GM19035 (cell line): ENCODE results near the gene PM20D2.
A peak's percentile ranks its signal among the peaks of the same experiment; 100 is the strongest.
"Not testable (repeated sequence)": the region's sequence is repeated elsewhere in the genome, so short reads cannot be mapped to it uniquely, and the experiment has no call there.

Source experiments
- ATAC-seq: cut with Tn5 transposase; IDR thresholded peaks from one replicate; pipeline ENCODE4 v1.9.1; 2021; ENCODE audit not compliant: unreplicated experiment

Gene PM20D2, protein sequence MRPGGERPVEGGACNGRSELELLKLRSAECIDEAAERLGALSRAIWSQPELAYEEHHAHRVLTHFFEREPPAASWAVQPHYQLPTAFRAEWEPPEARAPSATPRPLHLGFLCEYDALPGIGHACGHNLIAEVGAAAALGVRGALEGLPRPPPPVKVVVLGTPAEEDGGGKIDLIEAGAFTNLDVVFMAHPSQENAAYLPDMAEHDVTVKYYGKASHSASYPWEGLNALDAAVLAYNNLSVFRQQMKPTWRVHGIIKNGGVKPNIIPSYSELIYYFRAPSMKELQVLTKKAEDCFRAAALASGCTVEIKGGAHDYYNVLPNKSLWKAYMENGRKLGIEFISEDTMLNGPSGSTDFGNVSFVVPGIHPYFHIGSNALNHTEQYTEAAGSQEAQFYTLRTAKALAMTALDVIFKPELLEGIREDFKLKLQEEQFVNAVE

DNA sequence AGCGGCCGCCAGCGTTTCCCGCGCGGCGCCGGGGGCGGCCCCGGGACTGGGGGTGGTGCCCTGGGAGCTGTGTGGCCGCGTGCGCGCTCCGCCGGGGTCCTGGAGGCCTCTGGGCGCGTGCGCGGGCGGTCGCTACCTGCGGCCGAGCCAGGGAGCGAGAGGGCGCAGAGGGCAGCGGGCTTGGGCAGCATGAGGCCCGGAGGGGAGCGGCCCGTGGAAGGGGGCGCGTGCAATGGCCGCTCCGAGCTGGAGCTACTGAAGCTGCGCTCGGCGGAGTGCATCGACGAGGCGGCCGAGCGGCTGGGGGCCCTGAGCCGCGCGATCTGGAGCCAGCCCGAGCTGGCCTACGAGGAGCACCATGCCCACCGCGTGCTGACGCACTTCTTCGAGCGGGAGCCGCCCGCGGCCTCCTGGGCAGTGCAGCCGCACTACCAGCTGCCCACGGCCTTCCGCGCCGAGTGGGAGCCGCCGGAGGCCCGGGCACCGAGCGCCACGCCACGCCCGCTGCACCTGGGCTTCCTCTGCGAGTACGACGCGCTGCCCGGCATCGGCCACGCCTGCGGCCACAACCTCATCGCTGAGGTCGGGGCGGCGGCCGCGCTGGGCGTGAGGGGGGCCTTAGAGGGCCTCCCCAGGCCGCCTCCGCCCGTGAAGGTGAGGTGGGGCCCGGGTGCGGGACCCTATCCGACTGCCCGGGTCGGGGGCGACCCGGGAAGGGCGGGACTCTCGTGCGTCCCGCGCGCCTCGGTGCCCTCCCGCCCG lies at the start of gene PM20D2:
Gene PM20D2, plus strand, starts transcription at position 100 of the 762 bp plus-strand sequence. Its CDS starts 90 bp downstream, at position 190.
- peak; percentile 63 for ATAC-seq

DNA sequence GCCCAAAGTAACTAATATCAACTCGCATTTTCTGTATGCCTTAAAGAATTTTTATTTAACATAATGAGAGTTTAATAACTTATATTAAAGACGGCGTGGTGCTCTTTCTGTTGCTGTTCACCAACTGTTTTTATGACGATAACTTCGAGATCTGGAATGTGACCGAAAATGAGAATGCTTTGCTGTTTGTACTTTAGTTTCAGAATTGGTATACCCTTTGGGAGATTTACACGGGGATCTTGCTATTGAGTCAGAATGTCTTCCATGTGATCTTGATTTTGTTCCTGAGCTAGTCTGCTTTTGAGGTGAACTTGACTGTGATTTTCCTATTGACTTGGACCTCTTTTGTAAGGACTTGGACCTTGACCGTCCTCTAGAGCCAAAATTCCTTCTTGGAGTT lies 47.4 kb upstream of the PM20D2 start:
- no peak for ATAC-seq

DNA sequence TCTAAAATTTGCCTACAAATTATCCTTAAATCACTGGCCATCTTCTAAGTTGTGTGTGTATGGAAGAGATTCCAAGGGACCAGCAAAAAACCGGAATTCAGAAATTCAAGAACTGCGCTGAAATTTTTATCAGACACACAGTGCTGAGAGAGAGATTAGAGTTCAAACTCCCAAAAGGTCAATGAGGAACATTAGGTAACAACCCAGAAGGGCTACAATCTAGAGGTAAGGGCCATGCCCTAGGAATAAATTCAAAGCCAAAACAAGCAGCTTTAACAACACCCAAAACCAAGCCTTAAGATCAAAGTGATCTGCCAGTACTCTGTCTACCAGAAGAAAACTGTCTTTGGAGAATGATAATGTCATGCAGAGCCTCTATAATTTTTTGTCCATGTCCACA lies 45.7 kb upstream of the PM20D2 start:
- ATAC-seq: no peak

DNA sequence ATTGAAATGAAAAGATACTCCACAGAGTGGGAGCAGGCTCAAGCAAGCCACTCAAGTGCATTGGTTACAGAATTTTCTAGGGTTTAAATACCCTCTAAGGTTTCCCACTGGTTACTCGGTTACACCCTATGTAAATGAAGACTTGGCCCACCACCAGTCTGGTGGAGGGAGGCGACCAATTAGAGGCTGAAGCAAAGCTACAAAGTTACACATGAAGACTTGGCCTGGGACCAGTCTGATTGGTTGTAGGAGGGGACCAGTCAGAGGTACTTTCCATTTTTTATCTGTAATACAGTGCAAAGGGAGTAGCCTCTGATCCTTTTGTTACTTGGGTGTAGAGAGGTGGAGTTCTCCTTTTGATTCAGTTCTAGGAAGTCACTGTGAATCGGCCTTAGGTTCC lies 35.6 kb upstream of the PM20D2 start:
- no peak for ATAC-seq

DNA sequence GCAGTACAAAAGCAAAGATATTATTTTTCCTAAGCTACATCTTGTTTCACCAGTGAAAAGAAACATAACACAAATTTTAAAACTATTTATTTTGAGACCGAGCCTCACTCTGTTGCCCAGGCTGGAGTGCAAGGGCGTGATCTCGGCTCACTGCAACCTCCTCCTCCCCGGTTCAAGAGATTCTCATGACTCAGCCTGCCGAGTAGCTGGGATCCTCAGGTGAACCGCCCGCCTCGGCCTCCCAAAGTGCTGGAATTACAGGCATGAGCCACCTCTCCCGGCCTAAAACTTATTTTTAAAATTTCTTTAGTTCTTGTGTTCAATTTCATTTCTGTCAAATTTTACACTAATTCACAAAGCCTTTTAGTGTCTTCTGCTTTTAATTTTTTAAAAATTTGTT lies 33.9 kb upstream of the PM20D2 start:
- no peak for ATAC-seq

DNA sequence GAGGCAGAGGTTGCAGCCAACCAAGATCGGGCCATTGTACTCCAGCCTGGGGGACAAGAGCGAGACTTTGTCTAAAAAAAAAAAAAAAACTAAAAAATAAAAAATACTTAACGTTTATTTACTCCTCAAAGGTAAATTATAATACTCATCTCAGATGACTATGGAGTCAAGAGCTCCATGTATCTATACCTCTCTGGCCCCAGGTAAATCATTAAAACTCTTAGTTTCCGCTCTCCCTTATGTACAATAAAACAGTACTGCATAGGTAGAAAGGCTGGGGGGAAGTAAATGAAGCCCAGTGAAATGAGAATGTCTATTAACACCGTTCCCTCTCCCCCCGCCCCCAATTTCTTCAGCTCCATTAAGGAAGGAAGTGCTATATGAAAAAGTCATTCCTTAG lies 29.2 kb upstream of the PM20D2 start:
- no peak for ATAC-seq

DNA sequence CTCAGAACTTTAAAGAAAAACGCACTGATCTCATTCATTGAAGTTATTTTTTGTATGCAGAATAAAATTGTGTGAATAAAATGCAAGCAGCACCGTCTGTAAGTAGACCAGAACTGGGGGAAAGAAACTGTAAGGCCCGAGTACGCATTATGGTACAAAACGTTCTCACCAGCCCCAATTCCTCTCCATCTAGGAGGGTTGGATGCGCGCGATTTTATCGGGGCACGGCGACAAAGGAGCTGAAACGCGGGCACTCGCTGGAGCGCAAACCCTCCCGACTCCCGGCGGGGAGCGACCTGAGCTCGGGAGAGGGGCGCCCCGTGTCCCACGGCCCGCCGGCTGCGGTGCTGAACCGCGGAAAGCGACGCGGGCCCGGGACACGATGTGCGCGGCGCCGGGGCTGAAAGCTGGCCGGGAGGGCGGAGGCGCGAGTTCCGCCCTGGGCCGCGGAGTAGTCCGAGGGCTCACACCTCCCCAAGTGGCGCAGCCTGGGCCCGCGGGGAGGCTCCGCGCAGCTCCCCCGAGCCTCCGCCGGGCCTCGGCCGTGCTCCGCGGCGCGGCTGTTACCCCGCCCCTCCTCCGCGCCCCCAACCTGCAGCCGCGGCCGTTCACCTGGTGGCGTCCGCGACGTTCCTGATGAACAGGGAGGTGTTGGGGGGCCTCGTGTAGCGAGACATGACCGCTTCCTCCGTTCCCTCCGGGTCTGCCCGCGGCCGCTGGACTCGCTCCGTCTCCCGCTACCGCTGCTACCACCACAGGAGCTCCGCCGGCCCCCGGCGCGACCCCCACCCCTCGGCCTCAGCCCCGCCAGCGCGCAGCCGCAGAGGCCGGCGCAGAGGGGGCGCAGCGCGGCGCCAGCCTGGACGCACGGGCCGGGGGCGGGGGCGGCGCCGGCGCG lies 28.4 kb upstream of the PM20D2 start, which contains the start of gene SRSF12:
Gene SRSF12, minus strand, starts transcription at position 861 of the 898 bp plus-strand sequence. Its CDS starts 184 bp downstream, at position 677.
- ATAC-seq: peak; percentile 85

DNA sequence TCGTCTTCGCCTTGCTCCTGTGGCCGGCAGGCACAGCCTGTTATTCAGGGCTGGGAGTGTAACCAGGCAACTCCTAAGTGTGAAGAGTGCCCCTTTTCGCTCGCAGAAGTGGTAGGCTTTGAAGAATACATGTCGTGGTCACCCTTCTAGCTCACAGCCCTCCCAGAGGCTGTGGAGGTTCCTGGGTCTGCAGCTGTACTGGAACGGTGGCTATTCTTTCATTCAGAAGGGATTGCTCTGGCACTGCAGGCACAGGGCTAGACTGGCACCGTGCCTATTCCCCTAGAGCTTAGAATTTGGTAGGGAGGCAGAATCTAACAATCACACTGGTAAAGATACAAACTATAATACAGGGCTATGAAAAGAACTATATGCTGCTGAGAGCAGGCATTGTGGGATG lies 26.9 kb upstream of the PM20D2 start:
- no peak for ATAC-seq

DNA sequence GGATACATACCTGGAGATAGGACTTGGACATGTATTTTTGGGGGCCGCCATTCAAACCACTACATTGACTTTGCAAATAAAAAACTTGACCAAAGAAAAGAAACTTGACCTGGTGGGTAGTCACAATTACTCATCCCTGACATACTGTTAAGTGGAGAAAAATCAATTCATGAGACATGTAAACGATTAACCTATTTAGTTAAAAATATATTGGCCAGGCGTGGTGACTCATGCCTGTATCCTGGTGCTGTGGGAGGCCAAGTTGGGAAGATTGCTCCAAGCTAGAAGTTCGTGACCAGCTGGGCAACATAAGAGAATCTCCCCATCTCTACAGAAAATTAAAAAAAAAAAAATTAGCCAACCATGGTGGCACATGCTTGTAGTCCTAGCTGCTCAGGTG lies 25.5 kb upstream of the PM20D2 start:
- ATAC-seq: no peak

DNA sequence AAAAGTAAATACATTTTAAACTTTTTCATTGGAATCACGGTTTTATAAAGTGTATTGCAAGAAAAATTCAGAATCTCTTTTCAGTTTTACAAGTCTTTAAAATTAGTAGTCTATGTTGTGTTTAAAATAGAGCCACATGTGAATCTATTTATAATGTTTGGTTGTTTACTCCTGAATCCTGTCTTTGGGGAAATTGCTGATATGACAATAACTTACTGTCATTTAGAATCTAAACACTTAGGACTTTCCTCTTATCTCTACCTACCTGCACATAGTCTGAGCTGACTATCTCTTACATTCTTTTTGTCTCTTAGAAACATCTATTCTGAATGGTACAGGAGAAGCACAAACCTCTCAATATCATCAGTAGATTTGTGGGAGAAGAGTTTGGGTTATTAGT lies 23.9 kb upstream of the PM20D2 start:
- no peak for ATAC-seq

DNA sequence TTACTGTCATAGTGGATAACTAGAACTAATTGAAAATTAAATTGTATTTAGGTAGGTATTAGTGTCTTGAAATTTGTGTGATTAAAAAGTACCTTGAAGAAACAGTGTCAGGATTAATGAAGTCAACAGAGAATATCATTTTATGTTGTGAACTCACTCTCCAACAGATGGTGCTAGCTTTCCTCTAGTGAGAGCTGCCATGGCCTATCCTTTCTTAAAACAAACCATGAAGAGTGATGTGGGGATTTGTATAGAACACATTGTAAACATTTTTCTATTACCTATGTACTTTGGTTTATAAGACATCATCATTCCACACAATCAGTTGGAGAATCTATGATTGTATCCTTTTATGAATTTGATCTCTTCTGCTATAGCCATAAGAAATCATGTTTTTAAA lies 23.2 kb upstream of the PM20D2 start:
- peak; percentile 60 for ATAC-seq

DNA sequence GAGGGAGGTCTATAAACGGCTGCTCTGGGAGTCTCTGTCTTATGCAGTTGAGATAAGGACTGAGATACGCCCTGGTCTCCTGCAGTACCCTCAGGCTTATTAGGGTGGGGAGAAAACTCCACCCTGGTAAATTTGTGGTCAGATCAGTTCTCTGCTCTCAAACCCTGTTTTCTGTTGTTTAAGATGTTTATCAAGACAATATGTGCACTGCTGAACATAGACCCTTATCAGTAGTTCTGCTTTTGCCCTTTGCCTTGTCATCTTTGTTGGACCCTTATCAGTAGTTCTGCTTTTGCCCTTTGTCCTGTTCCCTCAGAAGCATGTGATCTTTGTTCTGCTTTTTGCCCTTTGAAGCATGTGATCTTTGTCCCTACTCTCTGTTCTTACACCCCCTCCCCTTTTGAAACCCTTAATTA lies 17.6 kb upstream of the PM20D2 start:
- not testable (repeated sequence) for ATAC-seq

DNA sequence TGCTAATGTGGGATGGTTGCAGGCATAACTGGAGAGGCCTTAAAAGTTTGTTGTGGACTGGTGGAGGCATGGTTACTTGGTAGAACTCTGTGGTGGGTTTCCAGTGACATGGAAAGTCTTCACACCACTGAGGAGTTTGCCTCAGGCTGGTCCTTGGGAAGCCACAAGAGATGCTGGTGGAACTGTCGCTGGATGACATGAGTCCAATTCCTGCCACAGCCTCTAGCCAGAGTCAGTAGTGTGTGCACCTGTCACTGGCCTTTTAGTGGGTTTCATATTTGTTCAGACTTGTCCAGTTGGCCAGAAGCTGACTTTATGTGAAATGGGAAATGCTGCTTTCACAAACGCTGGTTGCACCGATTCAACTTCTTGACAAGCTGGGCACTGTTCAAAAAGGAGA lies 14.3 kb upstream of the PM20D2 start:
- ATAC-seq: no peak

DNA sequence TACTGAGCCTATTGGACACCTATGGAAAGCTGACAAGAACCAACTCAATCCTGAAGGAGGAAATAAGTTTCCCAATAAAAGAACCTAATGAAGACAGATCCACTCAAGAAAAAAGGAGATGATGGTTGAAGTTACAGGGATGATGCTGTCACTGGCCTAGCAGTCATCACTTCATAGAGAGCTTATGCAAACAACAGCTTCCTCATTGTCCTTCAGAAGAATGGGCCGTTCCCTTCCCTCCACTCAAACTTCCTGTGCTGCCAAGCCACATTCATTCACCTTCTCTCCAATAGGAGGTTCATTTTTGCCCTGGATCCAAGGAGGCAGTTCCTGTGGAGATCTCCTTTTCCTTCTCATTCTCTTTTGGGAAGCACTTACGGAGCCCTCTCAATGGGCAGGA lies 13.8 kb upstream of the PM20D2 start:
- no peak for ATAC-seq

DNA sequence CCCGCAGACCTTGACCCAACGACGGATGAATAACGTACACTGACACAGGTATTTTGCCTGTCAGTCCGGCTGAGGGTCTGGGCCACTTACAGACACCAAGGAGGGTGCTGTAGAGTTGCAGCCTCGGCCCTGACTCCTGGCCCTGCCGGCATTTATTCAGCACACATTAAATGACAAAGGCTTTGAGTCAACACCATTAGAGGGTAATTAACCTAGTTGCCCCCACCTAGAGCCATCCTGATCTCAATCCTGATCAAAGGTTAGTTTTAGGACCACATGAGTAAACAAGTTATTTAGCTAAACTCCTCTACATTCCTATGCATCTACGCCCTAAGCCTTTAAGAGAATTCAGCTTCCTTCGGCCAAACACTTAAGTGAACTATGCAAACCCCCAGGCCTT lies 11.9 kb upstream of the PM20D2 start:
- no peak for ATAC-seq

DNA sequence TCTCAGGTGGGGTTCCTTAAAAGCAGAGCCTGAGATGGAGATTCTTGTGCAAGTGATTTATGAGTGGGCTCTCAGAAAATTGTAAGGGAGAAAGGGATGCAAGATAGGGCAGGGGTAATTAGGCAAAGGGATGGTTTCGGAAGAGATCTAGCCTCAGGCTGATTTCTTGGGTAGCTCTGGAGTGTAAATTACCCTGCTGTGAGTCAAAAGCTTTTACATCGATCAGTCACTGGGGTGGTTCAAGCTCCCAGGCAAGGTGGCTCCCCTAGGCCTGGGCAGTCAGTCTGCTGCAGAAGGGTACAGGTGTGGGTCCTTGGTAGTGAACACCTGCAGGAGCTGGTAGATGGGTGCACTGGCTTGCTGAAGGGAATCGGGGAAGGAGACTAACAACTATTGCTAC lies 11.1 kb upstream of the PM20D2 start:
- no peak for ATAC-seq

DNA sequence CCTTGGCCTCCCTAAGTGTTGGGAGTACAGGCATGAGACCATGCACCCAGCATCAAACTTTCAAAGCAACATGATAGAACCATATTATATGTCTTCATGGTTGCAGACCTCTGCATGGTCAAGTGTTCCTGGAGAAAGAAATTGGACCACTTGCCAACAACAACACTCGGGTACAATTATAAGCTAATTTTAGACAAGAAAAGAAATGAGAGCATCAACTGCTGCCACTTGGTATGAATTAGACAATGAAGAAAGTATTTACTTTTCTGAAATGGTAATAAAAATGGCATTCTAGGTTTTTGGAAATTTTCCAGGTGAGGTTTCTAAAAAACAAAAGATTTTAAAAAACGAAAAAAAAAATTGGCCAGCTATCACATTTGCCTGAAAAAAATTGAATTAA lies 7.7 kb upstream of the PM20D2 start:
- ATAC-seq: no peak

DNA sequence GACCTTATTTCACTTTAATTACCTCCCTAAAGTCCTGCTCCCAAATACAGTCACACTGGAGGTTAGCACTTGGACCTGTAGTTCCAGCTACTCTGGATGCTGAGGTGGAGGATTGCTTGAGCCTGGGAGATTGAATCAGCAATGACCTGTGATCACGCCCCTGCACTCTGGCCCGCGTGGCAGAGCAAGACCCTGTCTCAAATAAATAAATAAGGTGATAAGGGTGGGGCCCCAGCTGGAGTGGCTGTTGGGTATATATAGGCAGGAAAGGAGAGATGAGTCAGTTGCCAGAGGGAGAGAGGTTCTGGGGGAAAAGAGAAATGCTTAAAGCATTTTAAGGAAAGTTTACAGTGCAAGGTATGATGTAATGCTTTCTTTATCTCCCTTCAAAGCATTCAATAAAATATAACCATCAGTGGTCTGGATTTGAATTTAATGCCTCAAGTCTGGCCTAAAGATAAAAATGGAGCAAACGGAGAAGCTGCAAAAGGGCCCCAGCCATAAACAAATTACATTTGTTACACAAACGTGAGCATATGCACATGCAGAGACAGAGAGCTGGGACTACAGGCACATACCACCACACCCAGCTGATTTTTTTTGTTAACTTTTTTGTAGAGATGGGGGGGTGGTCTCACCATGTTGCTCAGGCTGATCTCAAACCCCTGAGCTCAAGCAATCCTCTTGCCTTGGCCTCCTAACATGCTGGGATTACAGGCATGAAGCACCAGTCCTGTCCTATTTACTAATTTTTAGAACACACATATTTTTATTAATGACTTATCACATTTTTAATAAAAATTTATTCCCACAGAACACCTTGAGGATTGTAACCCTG lies 6.1 kb upstream of the PM20D2 start:
- no peak for ATAC-seq

DNA sequence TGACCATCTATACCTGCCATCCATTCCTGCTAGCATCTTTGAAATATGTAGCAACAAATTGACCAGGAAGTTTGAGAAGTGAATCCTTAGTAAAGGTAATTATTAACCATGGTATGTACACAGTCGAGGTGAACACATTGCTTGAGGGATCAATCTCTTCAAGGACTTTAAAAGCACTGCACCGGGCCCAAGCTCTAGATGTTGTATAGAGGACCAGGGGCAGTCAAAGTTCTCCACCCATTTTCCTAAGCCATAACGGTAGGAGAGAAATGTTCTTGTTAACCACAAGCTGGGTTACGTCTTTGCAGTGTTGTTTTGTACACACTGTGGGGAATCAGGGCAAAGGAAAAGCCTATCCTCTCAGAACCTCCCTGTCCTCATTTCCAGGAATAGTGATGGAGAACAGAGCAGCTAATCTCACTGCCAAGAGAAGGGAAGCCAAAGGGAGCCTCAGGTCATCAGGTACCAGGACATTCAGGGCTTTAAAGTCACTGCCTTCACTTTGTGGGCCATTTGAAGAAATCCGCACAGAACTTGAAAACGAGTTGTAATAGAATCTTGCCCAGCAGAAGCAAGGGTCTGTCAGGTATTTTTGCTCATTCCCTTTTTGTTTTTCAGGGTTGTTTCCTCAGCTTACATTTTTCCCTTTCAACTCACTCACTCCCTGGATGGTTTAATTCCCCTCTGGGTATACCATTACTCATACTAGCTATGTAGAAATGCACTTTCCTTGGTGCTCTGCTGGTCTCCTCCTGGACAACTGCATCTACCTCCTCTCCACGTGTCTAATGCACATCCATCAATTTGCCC lies 5.3 kb upstream of the PM20D2 start:
- ATAC-seq: no peak
